Suppressor macrophage treated with lipopolysaccharide for 1 hour (primary cell): ENCODE results near the gene PPP3R1.
"Not testable (repeated sequence)": the region's sequence is repeated elsewhere in the genome, so short reads cannot be mapped to it uniquely, and the experiment has no call there.

Experiments
- DNase-seq, 3 donors: peaks; one replicate each; pipeline ENCODE4 v3.0.0-alpha.2; 2020 to 2022

The PPP3R1 gene

GRCh38 chr2:68185541-68186164 is 66.7 kb downstream of the PPP3R1 start:
- peak; percentile 77 to 92 (median 78) for DNase-seq

GRCh38 chr2:68182902-68183301 is 69.4 kb downstream of the PPP3R1 start:
- DNase-seq: no peak

- no peak for DNase-seq
Measured at GRCh38 chr2:68178954-68179627, 73.2 kb downstream of the PPP3R1 start.

- no peak for DNase-seq
Measured at GRCh38 chr2:68178432-68178831, 73.9 kb downstream of the PPP3R1 start.

GRCh38 chr2:68177541-68177940 is 74.8 kb downstream of the PPP3R1 start:
- DNase-seq: no peak

GRCh38 chr2:68176657-68177056 is 75.7 kb downstream of the PPP3R1 start:
- DNase-seq: peak in 1 of 3 donors; percentile 20

- not testable (repeated sequence) for DNase-seq
Measured at GRCh38 chr2:68175210-68175609, 77.1 kb downstream of the PPP3R1 start.

GRCh38 chr2:68172990-68173700 is 79.2 kb downstream of the PPP3R1 start:
- peak; percentile 41 to 67 (median 67) for DNase-seq

- peak in 2 of 3 donors; percentile 16 to 24 for DNase-seq
Measured at GRCh38 chr2:68172521-68172920, 79.8 kb downstream of the PPP3R1 start.

- no peak for DNase-seq
Measured at GRCh38 chr2:68171684-68172083, 80.6 kb downstream of the PPP3R1 start.

- no peak for DNase-seq
Measured at GRCh38 chr2:68171146-68171545, 81.2 kb downstream of the PPP3R1 start.

GRCh38 chr2:68169308-68169707 is 83.0 kb downstream of the PPP3R1 start:
- no peak for DNase-seq

GRCh38 chr2:68167186-68167585 is 85.1 kb downstream of the PPP3R1 start:
- DNase-seq: no peak

GRCh38 chr2:68163641-68164040 is 88.7 kb downstream of the PPP3R1 start:
- no peak for DNase-seq

GRCh38 chr2:68158134-68158447 is 94.2 kb downstream of the PPP3R1 start:
- no peak for DNase-seq

GRCh38 chr2:68157402-68158133 is 94.8 kb downstream of the PPP3R1 start, which contains the start of gene PNO1:
Gene PNO1 (plus strand): TSS chr2:68157888. CDS start chr2:68157935, 47 bp downstream.
- peak; percentile 98 for DNase-seq

GRCh38 chr2:68157002-68157401 is 95.3 kb downstream of the PPP3R1 start:
- no peak for DNase-seq

GRCh38 chr2:68156419-68156818 is 95.9 kb downstream of the PPP3R1 start:
- no peak for DNase-seq

GRCh38 chr2:68155618-68156017 is 96.7 kb downstream of the PPP3R1 start:
- no peak for DNase-seq

- peak in 2 of 3 donors; percentile 17 to 23 for DNase-seq
Measured at GRCh38 chr2:68152681-68153347, 99.5 kb downstream of the PPP3R1 start.

- peak in 1 of 3 donors; percentile 10 for DNase-seq
Measured at GRCh38 chr2:68151037-68151436, 101.3 kb downstream of the PPP3R1 start.

- DNase-seq: no peak
Measured at GRCh38 chr2:68141875-68142274, 110.5 kb downstream of the PPP3R1 start.
